Gastrocnemius medialis (tissue), 4 donors: ENCODE data around the gene ITGA11.

Experiments
- POLR2A ChIP-seq, 2 donors: fragments of 450-650 bp; IDR thresholded peaks; one replicate each; pipeline ENCODE4 v1.6.1; 2017; ENCODE audit warnings: antibody characterized with exemption in 2 of 2, mild to moderate bottlenecking in 2 of 2, moderate library complexity in 2 of 2
- TF ChIP-seq, protein P1 (sequence below), 5 experiments: fragments of 450-650 bp in 3 of 5; fragments of 200-600 bp in 2 of 5; sonication (generic) in 2 of 5; IDR thresholded peaks in 4 of 5; conservative IDR thresholded peaks in 1 of 5; 1 replicate in 4 of 5; 2 replicates in 1 of 5; pipeline ENCODE4 v1.5.1; 2016 to 2019; ENCODE audit warnings: antibody characterized with exemption in 5 of 5, mild to moderate bottlenecking in 3 of 5, moderate library complexity in 3 of 5

DNA sequence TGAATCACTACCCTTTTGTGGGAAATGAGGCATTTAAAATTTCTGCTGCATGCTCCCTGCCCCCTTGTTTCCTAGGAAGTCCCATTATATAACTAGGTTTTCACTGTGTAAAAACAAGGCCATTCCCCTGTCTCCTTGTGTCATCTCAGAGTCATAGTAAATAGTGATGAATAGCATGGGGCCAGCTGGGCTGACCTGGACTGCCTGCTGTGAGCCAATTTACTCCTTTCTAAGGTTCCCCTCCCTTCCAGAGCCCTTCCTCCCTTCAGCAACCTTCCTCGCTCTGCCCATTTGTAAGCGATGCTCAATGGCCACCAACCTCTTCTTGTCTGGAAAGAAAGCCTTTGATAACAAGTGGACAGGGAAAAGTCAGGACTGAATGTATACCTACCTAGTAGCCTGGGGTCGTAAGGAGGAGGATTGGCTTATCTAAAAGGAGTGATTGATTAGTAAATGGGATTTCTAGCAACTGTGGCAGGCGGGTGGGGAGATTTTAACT is 11.7 kb downstream of the ITGA11 start:
- TF ChIP-seq, protein P1, sequence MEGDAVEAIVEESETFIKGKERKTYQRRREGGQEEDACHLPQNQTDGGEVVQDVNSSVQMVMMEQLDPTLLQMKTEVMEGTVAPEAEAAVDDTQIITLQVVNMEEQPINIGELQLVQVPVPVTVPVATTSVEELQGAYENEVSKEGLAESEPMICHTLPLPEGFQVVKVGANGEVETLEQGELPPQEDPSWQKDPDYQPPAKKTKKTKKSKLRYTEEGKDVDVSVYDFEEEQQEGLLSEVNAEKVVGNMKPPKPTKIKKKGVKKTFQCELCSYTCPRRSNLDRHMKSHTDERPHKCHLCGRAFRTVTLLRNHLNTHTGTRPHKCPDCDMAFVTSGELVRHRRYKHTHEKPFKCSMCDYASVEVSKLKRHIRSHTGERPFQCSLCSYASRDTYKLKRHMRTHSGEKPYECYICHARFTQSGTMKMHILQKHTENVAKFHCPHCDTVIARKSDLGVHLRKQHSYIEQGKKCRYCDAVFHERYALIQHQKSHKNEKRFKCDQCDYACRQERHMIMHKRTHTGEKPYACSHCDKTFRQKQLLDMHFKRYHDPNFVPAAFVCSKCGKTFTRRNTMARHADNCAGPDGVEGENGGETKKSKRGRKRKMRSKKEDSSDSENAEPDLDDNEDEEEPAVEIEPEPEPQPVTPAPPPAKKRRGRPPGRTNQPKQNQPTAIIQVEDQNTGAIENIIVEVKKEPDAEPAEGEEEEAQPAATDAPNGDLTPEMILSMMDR (IDR thresholded peaks at IDR 0.05 in 4 of 5, conservative IDR thresholded peaks at IDR 0.05 in 1 of 5) = no peak
- TF ChIP-seq POLR2A (IDR thresholded peaks at IDR 0.05) = no peak
